GM04503 (cell line): Measurements from ENCODE around the gene ACSS3.
"Not testable (repeated sequence)": the region's sequence is repeated elsewhere in the genome, so short reads cannot be mapped to it uniquely, and the experiment has no call there.

ENCODE experiments used
- DNase-seq: peaks from one replicate; pipeline ENCODE4 v3.0.0-alpha.2; 2012; ENCODE audit warnings: low read depth

Gene ACSS3, protein sequence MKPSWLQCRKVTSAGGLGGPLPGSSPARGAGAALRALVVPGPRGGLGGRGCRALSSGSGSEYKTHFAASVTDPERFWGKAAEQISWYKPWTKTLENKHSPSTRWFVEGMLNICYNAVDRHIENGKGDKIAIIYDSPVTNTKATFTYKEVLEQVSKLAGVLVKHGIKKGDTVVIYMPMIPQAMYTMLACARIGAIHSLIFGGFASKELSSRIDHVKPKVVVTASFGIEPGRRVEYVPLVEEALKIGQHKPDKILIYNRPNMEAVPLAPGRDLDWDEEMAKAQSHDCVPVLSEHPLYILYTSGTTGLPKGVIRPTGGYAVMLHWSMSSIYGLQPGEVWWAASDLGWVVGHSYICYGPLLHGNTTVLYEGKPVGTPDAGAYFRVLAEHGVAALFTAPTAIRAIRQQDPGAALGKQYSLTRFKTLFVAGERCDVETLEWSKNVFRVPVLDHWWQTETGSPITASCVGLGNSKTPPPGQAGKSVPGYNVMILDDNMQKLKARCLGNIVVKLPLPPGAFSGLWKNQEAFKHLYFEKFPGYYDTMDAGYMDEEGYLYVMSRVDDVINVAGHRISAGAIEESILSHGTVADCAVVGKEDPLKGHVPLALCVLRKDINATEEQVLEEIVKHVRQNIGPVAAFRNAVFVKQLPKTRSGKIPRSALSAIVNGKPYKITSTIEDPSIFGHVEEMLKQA

DNA sequence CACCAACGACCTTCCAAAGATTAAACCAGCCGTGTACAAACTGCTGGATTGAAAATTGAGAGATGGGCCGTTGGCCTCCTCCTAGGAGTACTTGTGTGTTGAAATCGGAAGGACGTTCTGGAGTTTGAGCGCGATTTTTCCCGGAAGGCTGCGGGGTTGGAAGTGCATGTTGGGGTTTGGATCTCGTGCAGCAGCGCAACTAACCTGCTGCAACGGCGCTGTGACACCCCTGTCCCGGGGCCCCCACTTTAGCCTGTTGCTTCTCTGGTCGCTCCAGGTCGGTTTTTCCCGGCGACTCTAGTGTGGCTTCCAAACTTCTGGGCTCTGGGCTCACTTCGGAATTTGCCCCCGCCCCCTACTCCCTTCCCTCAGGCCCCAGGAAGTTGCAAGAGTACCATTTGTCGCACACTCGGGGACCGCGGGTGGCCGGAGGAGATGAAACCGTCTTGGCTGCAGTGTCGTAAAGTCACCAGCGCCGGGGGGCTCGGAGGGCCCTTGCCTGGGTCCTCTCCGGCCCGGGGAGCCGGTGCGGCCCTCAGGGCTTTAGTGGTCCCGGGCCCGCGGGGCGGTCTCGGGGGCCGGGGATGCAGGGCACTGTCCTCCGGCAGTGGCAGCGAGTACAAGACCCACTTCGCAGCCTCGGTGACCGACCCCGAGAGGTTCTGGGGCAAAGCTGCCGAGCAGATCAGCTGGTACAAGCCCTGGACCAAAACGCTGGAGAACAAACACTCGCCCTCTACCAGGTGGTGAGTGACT, at the start of gene ACSS3:
Gene ACSS3 (plus strand): TSS at position 394 of the 756 bp plus-strand sequence. CDS start 42 bp downstream, at position 436.
- DNase-seq: no peak

- no peak for DNase-seq
Measured at GRCh38 chr12:81034926-81035325, 43.0 kb upstream of the ACSS3 start.

DNA sequence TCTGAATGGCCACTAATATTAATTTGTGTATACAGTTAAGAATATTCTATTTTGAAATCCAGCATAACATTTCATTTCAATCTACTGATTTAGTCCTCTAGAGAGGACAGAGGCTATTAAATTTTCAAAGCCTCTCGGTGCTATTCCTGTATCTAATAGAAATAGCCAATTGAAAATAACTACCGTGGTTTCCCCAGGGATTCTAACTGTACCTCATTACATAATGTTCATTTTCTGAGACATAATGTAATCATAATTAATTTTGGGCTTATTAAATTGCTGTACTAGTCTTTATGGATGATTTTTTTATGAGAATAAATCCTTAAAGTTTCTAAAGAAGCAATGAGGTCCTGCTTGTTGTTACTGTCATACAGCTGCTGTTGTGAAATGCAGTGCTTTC, 38.6 kb upstream of the ACSS3 start:
- DNase-seq: no peak

- no peak for DNase-seq
Measured at GRCh38 chr12:81043979-81044740, 33.7 kb upstream of the ACSS3 start.

- not testable (repeated sequence) for DNase-seq
Measured at GRCh38 chr12:81064971-81065370, 12.9 kb upstream of the ACSS3 start.

DNA sequence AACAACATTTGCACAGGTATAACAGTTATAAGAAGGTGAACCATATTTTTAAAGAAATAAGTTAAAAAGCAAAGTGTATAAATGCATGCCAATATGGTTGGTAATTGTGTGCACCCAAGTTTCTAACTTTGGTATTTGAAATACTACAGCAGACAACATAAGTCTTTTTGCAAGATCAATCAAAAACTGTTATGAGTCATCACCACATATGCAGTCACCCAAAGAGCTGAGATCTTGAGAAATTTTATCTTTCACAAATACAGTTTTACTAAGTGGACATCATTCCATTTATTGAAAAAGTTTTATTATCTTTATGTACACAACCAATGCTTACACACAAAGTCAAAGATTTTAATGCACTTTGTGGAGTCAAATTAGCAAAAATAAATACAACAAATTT, 7.0 kb upstream of the ACSS3 start:
- no peak for DNase-seq

GRCh38 chr12:81075539-81075938, 2.3 kb upstream of the ACSS3 start:
- no peak for DNase-seq

- DNase-seq: no peak
Measured at GRCh38 chr12:81077329-81077685, 572 bp upstream of the ACSS3 start.

DNA sequence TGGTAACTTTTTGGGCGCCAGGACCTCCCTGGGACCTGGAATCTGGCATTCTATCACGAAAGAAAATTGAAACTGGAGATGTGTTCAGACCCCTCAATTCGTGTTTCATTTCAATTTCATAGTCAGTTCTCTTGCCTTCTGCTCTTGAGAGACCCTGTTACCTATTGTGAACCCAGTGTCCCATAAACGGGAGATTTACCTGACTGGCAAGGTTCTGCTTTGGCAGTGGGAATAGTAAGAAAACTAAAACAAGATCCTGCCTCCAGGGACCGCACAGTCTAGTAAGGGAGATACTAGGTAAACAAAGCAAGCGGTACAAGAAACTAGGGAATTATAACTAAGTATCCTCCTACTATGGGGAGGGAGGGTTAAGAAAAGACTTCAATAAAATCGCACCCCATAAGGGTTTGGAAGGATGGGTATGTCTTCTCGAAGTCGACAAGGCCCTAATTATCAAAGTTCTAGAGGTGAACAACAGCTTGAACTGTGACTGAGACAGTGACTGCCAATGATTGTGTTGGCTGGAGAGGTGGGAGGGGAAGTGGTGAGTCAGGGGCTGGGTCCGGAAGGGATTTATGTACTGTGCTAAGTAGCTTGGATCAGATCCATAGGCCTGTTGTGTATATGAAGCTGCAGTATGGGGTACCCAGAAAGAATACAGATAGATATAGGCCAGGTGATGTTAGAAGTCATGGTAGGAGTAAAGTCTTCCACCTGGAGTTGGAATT, 754 bp downstream of the ACSS3 start:
- DNase-seq: no peak

- no peak for DNase-seq
Measured at GRCh38 chr12:81079280-81080076, 1.6 kb downstream of the ACSS3 start.

DNA sequence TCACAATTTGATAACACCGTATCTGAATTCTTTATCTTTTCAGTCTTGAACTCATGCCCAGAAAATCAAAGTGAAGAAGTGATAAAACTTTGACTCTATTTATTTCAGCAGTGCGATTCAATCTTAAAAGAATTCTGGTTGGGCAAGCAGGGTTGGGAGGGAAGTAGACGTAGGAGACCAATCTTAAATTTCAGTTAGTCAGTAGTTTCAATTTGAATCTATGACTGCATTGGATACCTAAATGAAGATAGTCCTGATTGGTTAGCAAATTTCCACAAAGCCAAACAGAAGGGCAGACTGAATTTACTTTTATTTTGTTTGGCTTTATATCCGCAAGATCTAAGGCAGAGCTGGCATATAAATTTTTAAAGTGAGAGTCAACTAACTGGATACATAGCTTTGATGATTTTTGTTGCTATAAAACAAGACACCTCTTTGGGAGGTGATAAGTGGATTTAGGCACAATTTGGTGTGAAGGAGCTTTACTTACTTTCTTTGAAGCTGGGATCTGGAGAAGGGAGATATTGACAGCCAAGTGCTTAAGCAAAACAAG, 2.6 kb downstream of the ACSS3 start:
- DNase-seq: no peak

GRCh38 chr12:81081726-81082125, 3.8 kb downstream of the ACSS3 start:
- DNase-seq: no peak

DNA sequence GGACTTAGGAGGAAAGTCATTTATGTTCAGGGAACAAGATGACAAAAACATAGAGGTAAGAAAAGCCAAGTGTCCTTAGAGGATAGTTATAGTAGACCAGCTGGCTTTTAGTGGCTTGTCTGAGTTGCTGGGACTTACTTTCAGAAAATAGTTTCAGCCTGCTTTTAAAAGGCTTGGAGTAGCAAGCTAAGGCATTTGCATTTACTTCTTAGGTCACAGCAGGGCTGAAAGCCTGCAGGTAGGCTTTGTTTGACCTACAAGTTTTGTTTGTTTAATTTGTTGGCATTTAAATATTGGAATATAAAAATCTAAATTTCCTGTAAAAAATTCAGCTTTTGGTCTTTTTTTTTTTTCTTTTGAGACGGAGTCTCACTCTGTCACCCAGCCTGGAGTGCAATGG, 5.1 kb downstream of the ACSS3 start:
- DNase-seq: no peak

- DNase-seq: no peak
Measured at GRCh38 chr12:81083906-81084513, 6.1 kb downstream of the ACSS3 start.

DNA sequence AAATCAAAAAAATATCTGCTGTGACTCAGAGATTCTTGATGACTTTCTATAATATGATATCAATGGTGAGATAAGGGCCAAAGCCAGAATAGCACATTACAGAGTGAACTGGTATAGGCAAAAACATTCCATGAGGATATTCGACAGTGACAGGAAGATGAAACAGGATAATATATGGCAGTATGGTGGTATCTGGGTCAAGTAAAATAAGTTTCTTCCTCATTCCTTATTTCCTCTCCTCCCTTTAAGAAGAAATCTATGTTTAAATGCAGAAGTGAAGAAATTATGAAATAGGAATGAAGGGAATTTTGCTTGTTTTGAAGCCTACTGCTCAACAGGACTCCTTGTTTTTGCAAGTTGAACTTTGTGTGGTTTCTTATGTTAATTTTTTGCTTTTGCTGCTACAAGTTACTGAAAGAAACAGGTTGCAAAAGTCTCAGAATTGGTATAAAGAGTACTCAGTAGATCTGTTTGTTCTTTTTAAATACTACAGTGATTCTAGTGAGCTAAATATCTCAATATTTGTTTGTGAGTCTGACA, 7.0 kb downstream of the ACSS3 start:
- no peak for DNase-seq

DNA sequence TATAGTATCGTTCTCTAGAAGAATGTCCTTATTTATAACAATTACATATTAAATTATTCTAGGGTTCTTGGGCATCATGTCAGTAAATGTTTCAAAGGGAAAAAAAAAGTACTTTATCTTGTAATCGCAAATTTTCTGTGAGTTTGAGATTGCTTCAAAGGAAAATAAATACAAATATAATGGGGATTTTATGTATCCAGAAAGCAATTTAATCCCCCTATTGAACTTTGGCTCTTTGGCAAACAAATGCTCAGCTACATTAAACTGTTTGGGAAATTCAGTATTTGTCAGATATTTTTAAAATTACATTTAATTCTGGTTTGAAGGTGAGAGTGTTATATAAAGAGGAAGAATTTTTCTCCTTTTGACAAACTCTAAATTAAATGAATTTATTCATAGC, 8.0 kb downstream of the ACSS3 start:
- no peak for DNase-seq

- DNase-seq: no peak
Measured at GRCh38 chr12:81086342-81086741, 8.5 kb downstream of the ACSS3 start.

GRCh38 chr12:81088221-81088620, 10.3 kb downstream of the ACSS3 start:
- DNase-seq: no peak

GRCh38 chr12:81089412-81089811, 11.5 kb downstream of the ACSS3 start:
- DNase-seq: no peak

GRCh38 chr12:81092053-81092452, 14.2 kb downstream of the ACSS3 start:
- no peak for DNase-seq
